Activated CD4-positive, alpha-beta memory T cell treated with anti-CD3 and anti-CD28 coated beads, Interleukin-2, amount 10 ng/mL, durations not matched to agents 7 days and 5 days (primary cell): ENCODE data around the gene TDRD1. TPM values are rescaled to one million over a fixed set of nuclear protein-coding genes. Genes with fewer than 3 reads are reported as not detected.

Experiments
- CTCF ChIA-PET: fragments of 350-600 bp; sonication (Branson Sonifier 250); formaldehyde crosslinking; loops from one replicate; lab custom pipeline; 2021; ENCODE audit warnings: antibody characterized with exemption, inconsistent platforms; lab: Charles Lee
- POLR2A ChIA-PET: fragments of 350-600 bp; sonication (Branson Sonifier 250); formaldehyde crosslinking; loops from one replicate; lab custom pipeline; 2021; ENCODE audit warnings: antibody characterized with exemption; lab: Charles Lee
- DNase-seq: peaks from one replicate; pipeline ENCODE4 v3.0.0-alpha.2; 2020
- H3K27ac Mint-ChIP-seq: one replicate; pipeline ENCODE4 v1.8.0; 2021; ENCODE audit warnings: mild to moderate bottlenecking, mixed read lengths
- H3K27me3 Mint-ChIP-seq: one replicate; pipeline ENCODE4 v1.8.0; 2021; ENCODE audit warnings: mixed read lengths
- H3K36me3 Mint-ChIP-seq: one replicate; pipeline ENCODE4 v1.8.0; 2021; ENCODE audit warnings: low read depth, mixed read lengths
- H3K4me1 Mint-ChIP-seq: one replicate; pipeline ENCODE4 v1.8.0; 2021; ENCODE audit warnings: mixed read lengths
- H3K4me3 Mint-ChIP-seq: one replicate; pipeline ENCODE4 v1.8.0; 2021; ENCODE audit warnings: mild to moderate bottlenecking, mixed read lengths
- H3K9me3 Mint-ChIP-seq: one replicate; pipeline ENCODE4 v1.8.0; 2021; ENCODE audit warnings: mixed read lengths
- total RNA-seq, 2 experiments: library from RNA; stranded (reverse); gene quantifications; one replicate each; pipeline ENCODE4 v1.2.3, GENCODE V29; 2021

The TDRD1 gene
- total RNA-seq, 2 experiments from 2014 or later = 0.35 to 0.40 TPM

DNA sequence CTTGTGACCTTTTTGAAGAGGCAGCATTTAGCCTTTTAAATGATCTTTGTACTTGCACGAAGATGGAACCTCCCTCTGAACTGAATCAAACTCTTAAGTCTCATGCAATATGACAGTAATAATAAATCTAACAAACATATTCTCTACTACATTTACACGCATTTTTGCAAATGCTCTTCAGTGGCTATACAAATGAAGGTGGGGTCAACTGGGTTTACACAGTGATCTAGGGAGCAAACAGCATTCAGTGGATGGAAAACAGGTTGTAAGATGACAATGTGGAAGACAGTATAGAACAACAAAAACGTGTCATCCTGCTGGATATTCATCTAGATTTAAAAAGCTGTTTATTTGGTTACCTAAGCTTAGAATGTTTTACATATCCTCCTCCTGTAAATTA is 12.7 kb upstream of the TDRD1 start:
- ChIA-PET POLR2A (no interaction called here), CTCF (interaction anchor here (0.8 kb wide), 1 partner anchor 138 kb away, joined by 3 read pairs; no protein-coding TSS in a partner anchor)
- Mint-ChIP-seq H3K4me3 (no peak overlapping the region), H3K36me3 (peaks cover 60% of the 10 kb centered on the region), H3K27me3 (no peaks in the 10 kb centered on the region), H3K9me3 (peaks cover 8% of the 10 kb centered on the region), H3K4me1 (peaks cover 23% of the 10 kb centered on the region), H3K27ac (no peak overlapping the region)
- no peak for DNase-seq

- no peaks in the 10 kb centered on the region for H3K27me3 Mint-ChIP-seq
- H3K36me3 Mint-ChIP-seq = peaks cover 60% of the 10 kb centered on the region
- POLR2A ChIA-PET = no interaction called here
- H3K4me3 Mint-ChIP-seq = no peak overlapping the region
- CTCF ChIA-PET = no interaction called here
- DNase-seq = no peak
- H3K9me3 Mint-ChIP-seq = peaks cover 8% of the 10 kb centered on the region
- H3K4me1 Mint-ChIP-seq = peaks cover 34% of the 10 kb centered on the region
- no peak overlapping the region for H3K27ac Mint-ChIP-seq
These were observed 11.2 kb upstream of the TDRD1 start for GRCh38 chr10:114167985-114168384.

GRCh38 chr10:114168450-114169009 is 10.6 kb upstream of the TDRD1 start:
- peaks cover 32% of the 10 kb centered on the region for H3K4me1 Mint-ChIP-seq
- peaks cover 54% of the 10 kb centered on the region for H3K36me3 Mint-ChIP-seq
- CTCF ChIA-PET = no interaction called here
- H3K9me3 Mint-ChIP-seq = peaks cover 8% of the 10 kb centered on the region
- no peaks in the 10 kb centered on the region for H3K27me3 Mint-ChIP-seq
- H3K27ac Mint-ChIP-seq = no peak overlapping the region
- no peak for DNase-seq
- POLR2A ChIA-PET = no interaction called here
- no peak overlapping the region for H3K4me3 Mint-ChIP-seq

- peaks cover 8% of the 10 kb centered on the region for H3K27me3 Mint-ChIP-seq
- peak overlapping the region; percentile 97 for H3K4me3 Mint-ChIP-seq
- ChIA-PET POLR2A (interaction anchor here (1.4 kb wide), 1 partner anchor 211 kb away, joined by 3 read pairs; no protein-coding TSS in a partner anchor), CTCF (no interaction called here)
- peaks cover 44% of the 10 kb centered on the region for H3K36me3 Mint-ChIP-seq
- no peak for DNase-seq
- peaks cover 8% of the 10 kb centered on the region for H3K9me3 Mint-ChIP-seq
- peak overlapping the region; percentile 4 for H3K27ac Mint-ChIP-seq
- H3K4me1 Mint-ChIP-seq = peaks cover 43% of the 10 kb centered on the region
These were observed 6.9 kb upstream of the TDRD1 start for GRCh38 chr10:114172216-114172615.

- peaks cover 40% of the 10 kb centered on the region for H3K4me1 Mint-ChIP-seq
- H3K36me3 Mint-ChIP-seq = peaks cover 40% of the 10 kb centered on the region
- no peak for DNase-seq
- H3K9me3 Mint-ChIP-seq = peaks cover 8% of the 10 kb centered on the region
- H3K27ac Mint-ChIP-seq = peak overlapping the region; percentile 94
- H3K27me3 Mint-ChIP-seq = peaks cover 8% of the 10 kb centered on the region
- ChIA-PET CTCF (no interaction called here), POLR2A (interaction anchor here (1.1 to 2.0 kb wide), 6 partner anchors 211 to 1797 kb away, joined by 3 to 8 read pairs (median 4); partner anchors contain the start of genes CASP7, FHIP2A and TRUB1)
- H3K4me3 Mint-ChIP-seq = peak overlapping the region; percentile 97
These were observed 6.2 kb upstream of the TDRD1 start for GRCh38 chr10:114172776-114173602.

GRCh38 chr10:114173603-114173920 is 5.6 kb upstream of the TDRD1 start:
- CTCF ChIA-PET = interaction anchor here (1.2 to 1.3 kb wide), 2 partner anchors 14 to 21 kb away, joined by 3 to 5 read pairs; no protein-coding TSS in a partner anchor
- peak overlapping the region; percentile 94 for H3K27ac Mint-ChIP-seq

GRCh38 chr10:114173921-114174694 is 5.0 kb upstream of the TDRD1 start, which contains the start of gene CCDC186:
Gene CCDC186 (minus strand): TSS chr10:114174203. CDS start chr10:114163268, 10,935 bp downstream.
- DNase-seq = peak; percentile 98
- peaks cover 10% of the 10 kb centered on the region for H3K27me3 Mint-ChIP-seq
- CTCF ChIA-PET = interaction anchor here (0.5 to 1.3 kb wide), 3 partner anchors 13 to 21 kb away, joined by 3 to 5 read pairs (median 4); no protein-coding TSS in a partner anchor
- peaks cover 32% of the 10 kb centered on the region for H3K36me3 Mint-ChIP-seq
- peak within 1 kb of the TSS; percentile 97 for H3K4me3 Mint-ChIP-seq
- H3K4me1 Mint-ChIP-seq = peaks cover 35% of the 10 kb centered on the region
- POLR2A ChIA-PET = interaction anchor here (0.8 to 2.0 kb wide), 15 partner anchors 14 to 1798 kb away, joined by 3 to 8 read pairs (median 4); partner anchors contain the start of genes CASP7, DCLRE1A, FHIP2A and TRUB1
- peak within 1 kb of the TSS; percentile 94 for H3K27ac Mint-ChIP-seq
- no peaks in the 10 kb centered on the region for H3K9me3 Mint-ChIP-seq

More at GRCh38 chr10:114173603-114173920, 5.6 kb upstream of the TDRD1 start:
- no peak for DNase-seq
- peaks cover 36% of the 10 kb centered on the region for H3K4me1 Mint-ChIP-seq
- peak overlapping the region; percentile 97 for H3K4me3 Mint-ChIP-seq
- H3K36me3 Mint-ChIP-seq = peaks cover 36% of the 10 kb centered on the region
- H3K27me3 Mint-ChIP-seq = peaks cover 8% of the 10 kb centered on the region
- H3K9me3 Mint-ChIP-seq = peaks cover 4% of the 10 kb centered on the region
- POLR2A ChIA-PET = interaction anchor here (0.8 to 2.0 kb wide), 11 partner anchors 14 to 1798 kb away, joined by 3 to 8 read pairs (median 4); partner anchors contain the start of genes CASP7, DCLRE1A, FHIP2A and TRUB1

GRCh38 chr10:114174695-114175188 is 4.4 kb upstream of the TDRD1 start:
- POLR2A ChIA-PET = interaction anchor here (1.1 to 2.0 kb wide), 12 partner anchors 9 to 1799 kb away, joined by 3 to 8 read pairs (median 4); partner anchors contain the start of genes CASP7 and DCLRE1A
- H3K4me3 Mint-ChIP-seq = peak overlapping the region; percentile 97
- CTCF ChIA-PET = interaction anchor here (1.2 to 1.3 kb wide), 2 partner anchors 13 to 20 kb away, joined by 3 to 5 read pairs; no protein-coding TSS in a partner anchor
- H3K9me3 Mint-ChIP-seq = no peaks in the 10 kb centered on the region
- no peak for DNase-seq
- H3K4me1 Mint-ChIP-seq = peaks cover 35% of the 10 kb centered on the region
- H3K36me3 Mint-ChIP-seq = peaks cover 27% of the 10 kb centered on the region
- peak overlapping the region; percentile 68 for H3K27ac Mint-ChIP-seq
- peaks cover 10% of the 10 kb centered on the region for H3K27me3 Mint-ChIP-seq

DNA sequence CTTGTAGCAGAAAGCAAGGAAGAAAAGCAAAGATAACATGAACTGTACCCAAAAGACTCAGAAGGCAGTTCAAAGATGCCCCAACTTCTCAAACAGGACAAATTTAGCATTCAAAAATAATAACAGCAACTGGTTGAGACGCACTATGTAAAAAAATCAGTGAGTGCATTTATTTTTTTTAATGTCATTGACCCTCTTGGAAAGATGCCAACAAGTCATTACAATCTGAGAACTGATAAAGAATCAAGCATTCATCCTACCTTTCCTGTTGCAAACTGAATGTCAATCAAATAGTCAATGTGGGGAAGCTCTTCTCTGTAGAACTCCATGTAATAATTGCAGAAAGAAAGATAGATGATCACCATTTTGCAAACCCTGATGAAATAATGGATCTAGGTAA is 3.5 kb upstream of the TDRD1 start:
- H3K27ac Mint-ChIP-seq = no peak overlapping the region
- H3K4me1 Mint-ChIP-seq = peaks cover 35% of the 10 kb centered on the region
- ChIA-PET POLR2A (interaction anchor here (1.1 kb wide), 1 partner anchor 10 kb away, joined by 3 read pairs; no protein-coding TSS in a partner anchor), CTCF (no interaction called here)
- no peak overlapping the region for H3K4me3 Mint-ChIP-seq
- no peak for DNase-seq
- H3K36me3 Mint-ChIP-seq = peaks cover 19% of the 10 kb centered on the region
- H3K27me3 Mint-ChIP-seq = peaks cover 10% of the 10 kb centered on the region
- H3K9me3 Mint-ChIP-seq = no peaks in the 10 kb centered on the region

DNA sequence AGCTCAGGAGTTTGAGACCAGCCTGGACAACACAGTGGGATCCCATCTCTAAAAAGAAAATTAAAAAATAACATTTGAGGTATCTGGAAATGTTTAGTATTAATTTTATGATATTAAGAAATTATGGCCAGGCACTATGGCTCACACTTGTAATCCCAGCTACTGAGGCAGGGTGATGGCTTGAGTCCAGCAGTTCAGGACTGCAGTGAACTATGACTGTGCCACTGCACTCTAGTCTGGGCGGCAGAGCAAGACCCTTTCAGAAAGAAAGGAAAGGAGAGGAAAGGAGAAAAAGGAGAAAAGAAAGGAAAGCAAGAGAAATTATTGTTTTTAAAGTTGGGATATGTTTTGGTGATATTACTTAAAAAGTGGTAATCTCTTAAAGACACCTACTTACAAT is 2.6 kb upstream of the TDRD1 start:
- Mint-ChIP-seq H3K4me3 (no peak overlapping the region), H3K9me3 (no peaks in the 10 kb centered on the region), H3K36me3 (peaks cover 14% of the 10 kb centered on the region), H3K27me3 (peaks cover 10% of the 10 kb centered on the region), H3K27ac (no peak overlapping the region), H3K4me1 (peaks cover 36% of the 10 kb centered on the region)
- ChIA-PET CTCF (no interaction called here), POLR2A (no interaction called here)
- DNase-seq = no peak

GRCh38 chr10:114179747-114180146 is 594 bp downstream of the TDRD1 start:
- DNase-seq = no peak
- H3K4me3 Mint-ChIP-seq = no peak overlapping the region
- no peaks in the 10 kb centered on the region for H3K36me3 Mint-ChIP-seq
- no peaks in the 10 kb centered on the region for H3K9me3 Mint-ChIP-seq
- CTCF ChIA-PET = no interaction called here
- peaks cover 16% of the 10 kb centered on the region for H3K4me1 Mint-ChIP-seq
- POLR2A ChIA-PET = no interaction called here
- no peak overlapping the region for H3K27ac Mint-ChIP-seq
- H3K27me3 Mint-ChIP-seq = peaks cover 10% of the 10 kb centered on the region

GRCh38 chr10:114180937-114181336 is 1.8 kb downstream of the TDRD1 start:
- no peaks in the 10 kb centered on the region for H3K9me3 Mint-ChIP-seq
- ChIA-PET CTCF (no interaction called here), POLR2A (no interaction called here)
- peaks cover 6% of the 10 kb centered on the region for H3K27me3 Mint-ChIP-seq
- peaks cover 7% of the 10 kb centered on the region for H3K4me1 Mint-ChIP-seq
- no peaks in the 10 kb centered on the region for H3K36me3 Mint-ChIP-seq
- H3K27ac Mint-ChIP-seq = no peak overlapping the region
- no peak for DNase-seq
- no peak overlapping the region for H3K4me3 Mint-ChIP-seq
